GM18868 (cell line): ENCODE results near the gene CLDN6.
"Not testable (repeated sequence)": the region's sequence is repeated elsewhere in the genome, so short reads cannot be mapped to it uniquely, and the experiment has no call there.

Source experiments
- ATAC-seq: cut with Tn5 transposase; IDR thresholded peaks from one replicate; pipeline ENCODE4 v1.9.1; 2021; ENCODE audit warnings: mild to moderate bottlenecking, moderate library complexity; ENCODE audit not compliant: unreplicated experiment

The CLDN6 gene

GRCh38 chr16:3052571-3053329, 34.8 kb upstream of the CLDN6 start:
- ATAC-seq = not testable (repeated sequence)

GRCh38 chr16:3051494-3051893, 33.5 kb upstream of the CLDN6 start:
- ATAC-seq = no peak

GRCh38 chr16:3051009-3051408, 33.0 kb upstream of the CLDN6 start:
- ATAC-seq = no peak

- ATAC-seq = no peak
Measured at GRCh38 chr16:3050487-3050886, 32.5 kb upstream of the CLDN6 start.

GRCh38 chr16:3049921-3050481, 32.0 kb upstream of the CLDN6 start:
- ATAC-seq = no peak

GRCh38 chr16:3047387-3047720, 29.4 kb upstream of the CLDN6 start:
- no peak for ATAC-seq

GRCh38 chr16:3046641-3047386, 28.8 kb upstream of the CLDN6 start:
- ATAC-seq = no peak

GRCh38 chr16:3045758-3046640, 28.0 kb upstream of the CLDN6 start, which contains the start of gene MMP25:
Gene MMP25, plus strand, starts transcription at chr16:3046561. Its CDS starts 357 bp downstream, at chr16:3046918.
- ATAC-seq = no peak

- ATAC-seq = no peak
Measured at GRCh38 chr16:3044708-3045107, 26.7 kb upstream of the CLDN6 start.

GRCh38 chr16:3042376-3042775, 24.4 kb upstream of the CLDN6 start:
- no peak for ATAC-seq

- no peak for ATAC-seq
Measured at GRCh38 chr16:3038896-3039295, 20.9 kb upstream of the CLDN6 start.

- ATAC-seq = no peak
Measured at GRCh38 chr16:3038256-3038655, 20.3 kb upstream of the CLDN6 start.

GRCh38 chr16:3036726-3037315, 18.8 kb upstream of the CLDN6 start, which contains the start of gene BICDL2:
Gene BICDL2, minus strand, starts transcription at chr16:3036944. Its CDS starts 1,448 bp downstream, at chr16:3035496.
- ATAC-seq = no peak

- no peak for ATAC-seq
Measured at GRCh38 chr16:3035972-3036725, 18.2 kb upstream of the CLDN6 start.

- no peak for ATAC-seq
Measured at GRCh38 chr16:3035289-3035971, 17.4 kb upstream of the CLDN6 start.

GRCh38 chr16:3032624-3033023, 14.6 kb upstream of the CLDN6 start:
- no peak for ATAC-seq

GRCh38 chr16:3030222-3031212, 12.5 kb upstream of the CLDN6 start:
- no peak for ATAC-seq
